ENCODE results near the gene ELN.

Gene ELN

GRCh38 chr7:74021546-74022320, 6.2 kb upstream of the ELN start:
- TF ChIP-seq, protein P1, sequence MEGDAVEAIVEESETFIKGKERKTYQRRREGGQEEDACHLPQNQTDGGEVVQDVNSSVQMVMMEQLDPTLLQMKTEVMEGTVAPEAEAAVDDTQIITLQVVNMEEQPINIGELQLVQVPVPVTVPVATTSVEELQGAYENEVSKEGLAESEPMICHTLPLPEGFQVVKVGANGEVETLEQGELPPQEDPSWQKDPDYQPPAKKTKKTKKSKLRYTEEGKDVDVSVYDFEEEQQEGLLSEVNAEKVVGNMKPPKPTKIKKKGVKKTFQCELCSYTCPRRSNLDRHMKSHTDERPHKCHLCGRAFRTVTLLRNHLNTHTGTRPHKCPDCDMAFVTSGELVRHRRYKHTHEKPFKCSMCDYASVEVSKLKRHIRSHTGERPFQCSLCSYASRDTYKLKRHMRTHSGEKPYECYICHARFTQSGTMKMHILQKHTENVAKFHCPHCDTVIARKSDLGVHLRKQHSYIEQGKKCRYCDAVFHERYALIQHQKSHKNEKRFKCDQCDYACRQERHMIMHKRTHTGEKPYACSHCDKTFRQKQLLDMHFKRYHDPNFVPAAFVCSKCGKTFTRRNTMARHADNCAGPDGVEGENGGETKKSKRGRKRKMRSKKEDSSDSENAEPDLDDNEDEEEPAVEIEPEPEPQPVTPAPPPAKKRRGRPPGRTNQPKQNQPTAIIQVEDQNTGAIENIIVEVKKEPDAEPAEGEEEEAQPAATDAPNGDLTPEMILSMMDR (IDR thresholded peaks at IDR 0.05) = no peak

GRCh38 chr7:74022507-74022906, 5.5 kb upstream of the ELN start:
- TF ChIP-seq, protein P1 (IDR thresholded peaks at IDR 0.05) = no peak

GRCh38 chr7:74023092-74023536, 4.9 kb upstream of the ELN start:
- TF ChIP-seq, protein P1 (IDR thresholded peaks at IDR 0.05) = no peak

DNA sequence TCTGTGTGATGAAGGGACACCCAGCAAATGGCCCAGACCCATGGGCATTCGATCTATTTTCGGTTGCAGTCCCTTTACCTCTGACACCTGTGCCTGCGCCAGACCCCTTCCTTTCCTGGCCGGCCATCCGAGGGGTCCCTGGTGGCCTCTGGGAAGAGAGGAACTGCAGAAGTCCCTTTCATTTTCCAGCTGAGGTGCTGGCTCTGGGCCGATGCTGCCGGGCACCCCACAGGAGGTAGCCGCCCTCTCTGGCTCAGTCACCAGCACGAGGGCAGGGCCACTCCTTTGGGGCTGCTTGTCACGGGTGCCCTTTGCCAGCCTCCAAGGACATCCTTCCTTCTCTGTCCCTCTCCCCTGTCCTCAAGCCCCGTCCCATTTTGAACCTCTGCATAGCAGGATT, 4.2 kb upstream of the ELN start:
- TF ChIP-seq, protein P1 (IDR thresholded peaks at IDR 0.05) = no peak

GRCh38 chr7:74025146-74025545, 2.8 kb upstream of the ELN start:
- TF ChIP-seq, protein P1 (IDR thresholded peaks at IDR 0.05) = no peak

DNA sequence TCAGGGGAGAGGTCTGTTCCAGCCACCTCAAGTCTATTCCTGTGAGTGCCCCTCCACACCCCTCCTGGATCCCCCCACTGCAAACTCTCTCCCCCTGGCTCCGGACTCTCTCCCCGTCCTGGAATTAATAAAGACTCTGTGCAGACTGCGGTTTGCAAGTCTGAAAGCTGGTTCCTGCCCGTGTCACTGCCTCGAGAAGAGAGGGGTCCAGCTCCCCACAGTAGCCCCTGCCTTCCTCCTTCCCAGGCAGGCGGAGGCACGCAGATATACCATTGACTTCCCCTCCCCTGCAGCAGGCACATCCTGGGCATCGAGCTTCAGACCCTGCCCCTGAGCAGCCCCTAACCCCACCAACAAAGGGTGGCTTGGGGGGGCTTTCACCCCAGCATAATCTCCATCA, 2.2 kb upstream of the ELN start:
- TF ChIP-seq, protein P1 (IDR thresholded peaks at IDR 0.05) = no peak

- TF ChIP-seq, protein P1 (IDR thresholded peaks at IDR 0.05) = no peak
Observed at GRCh38 chr7:74026406-74026902, 1.5 kb upstream of the ELN start.
